Mesodermal cell (in vitro differentiated cells): Measurements from ENCODE around the gene ITCH.

Source experiments
- H3K27ac ChIP-seq: 2 replicates; pipeline ENCODE4 v1.7.0; 2013; ENCODE audit warnings: mild to moderate bottlenecking, low read depth, low read length, moderate library complexity; ENCODE audit not compliant: severe bottlenecking
- H3K36me3 ChIP-seq: 2 replicates; pipeline ENCODE4 v1.7.1; 2013; ENCODE audit warnings: mild to moderate bottlenecking, low read length, moderate library complexity; ENCODE audit not compliant: control insufficient read depth, insufficient read depth
- H3K4me1 ChIP-seq: one replicate; pipeline ENCODE4 v1.7.1; 2013; ENCODE audit warnings: mild to moderate bottlenecking, low read length; ENCODE audit not compliant: insufficient read depth, control insufficient read depth, poor library complexity, severe bottlenecking
- H3K4me3 ChIP-seq: 2 replicates; pipeline ENCODE4 v1.7.0; 2013; ENCODE audit warnings: low read length, control low read depth, mild to moderate bottlenecking; ENCODE audit not compliant: insufficient read depth, poor library complexity, severe bottlenecking; ENCODE audit errors: extremely low read depth
- H3K9me3 ChIP-seq: 2 replicates; pipeline ENCODE4 v1.7.1; 2013; ENCODE audit warnings: mild to moderate bottlenecking, low read length, moderate library complexity; ENCODE audit not compliant: control insufficient read depth
- WGBS, 2 experiments: methylation state at CpG; one replicate each; pipeline ENCODE4 v1.1.5; 2013; ENCODE audit warnings: missing lambda C conversion rate in 2 of 2; ENCODE audit not compliant: insufficient coverage in 2 of 2; 5-methylcytosine and 5-hydroxymethylcytosine counted together

ITCH gene

GRCh38 chr20:34553366-34553867, 190.3 kb downstream of the ITCH start:
- Histone ChIP-seq H3K27ac (no peak overlapping the region), H3K36me3 (no peaks in the 10 kb centered on the region), H3K9me3 (no peaks in the 10 kb centered on the region), H3K4me3 (no peak overlapping the region), H3K4me1 (no peaks in the 10 kb centered on the region)
- 56 to 79% methylated on average over 2 to 3 of the region's 4 CpGs for WGBS, 2 experiments

- Histone ChIP-seq H3K27ac (peak overlapping the region; percentile 53), H3K4me1 (no peaks in the 10 kb centered on the region), H3K4me3 (peak overlapping the region; percentile 54), H3K36me3 (no peaks in the 10 kb centered on the region), H3K9me3 (no peaks in the 10 kb centered on the region)
- 79 to 89% methylated on average over 10 to 11 of the region's 11 CpGs for WGBS, 2 experiments
Observed at GRCh38 chr20:34557936-34558319, 194.9 kb downstream of the ITCH start.

GRCh38 chr20:34558320-34559218, 195.5 kb downstream of the ITCH start, which contains the start of gene MAP1LC3A:
Gene MAP1LC3A, plus strand, starts transcription at chr20:34558718. Its CDS starts 151 bp downstream, at chr20:34558869.
- Histone ChIP-seq H3K36me3 (no peaks in the 10 kb centered on the region), H3K27ac (peak within 1 kb of the TSS; percentile 84), H3K4me1 (no peaks in the 10 kb centered on the region), H3K9me3 (no peaks in the 10 kb centered on the region), H3K4me3 (peak within 1 kb of the TSS; percentile 54)
- WGBS, 2 experiments: 6 to 7% methylated on average over 83 to 91 of the region's 103 CpGs

- Histone ChIP-seq H3K9me3 (no peaks in the 10 kb centered on the region), H3K4me1 (peaks cover 3% of the 10 kb centered on the region), H3K27ac (no peak overlapping the region), H3K36me3 (no peaks in the 10 kb centered on the region), H3K4me3 (peak overlapping the region; percentile 54)
- WGBS, 2 experiments: 71 to 78% methylated on average over 37 of the region's 43 CpGs
Observed at GRCh38 chr20:34559311-34560140, 196.5 kb downstream of the ITCH start.

- 80 to 92% methylated on average over 2 to 8 of the region's 12 CpGs for WGBS, 2 experiments
- no peaks in the 10 kb centered on the region for H3K36me3 ChIP-seq
Observed at GRCh38 chr20:34560141-34560523, 197.1 kb downstream of the ITCH start.

GRCh38 chr20:34560614-34561013, 197.5 kb downstream of the ITCH start:
- no peak overlapping the region for H3K27ac ChIP-seq
- no peaks in the 10 kb centered on the region for H3K9me3 ChIP-seq
- WGBS, 2 experiments: 96 to 97% methylated on average over 4 to 5 of the region's 7 CpGs
- H3K36me3 ChIP-seq: no peaks in the 10 kb centered on the region
- H3K4me3 ChIP-seq: no peak overlapping the region
- H3K4me1 ChIP-seq: peaks cover 6% of the 10 kb centered on the region

More at GRCh38 chr20:34560141-34560523, 197.1 kb downstream of the ITCH start:
- no peak overlapping the region for H3K4me3 ChIP-seq
- H3K27ac ChIP-seq: no peak overlapping the region
- H3K4me1 ChIP-seq: peaks cover 6% of the 10 kb centered on the region
- H3K9me3 ChIP-seq: no peaks in the 10 kb centered on the region
